Measurements from ENCODE around the gene PLAA. TPM values are rescaled to one million over a fixed set of nuclear protein-coding genes. Genes with fewer than 3 reads are reported as not detected.

Gene PLAA
- total RNA-seq, result 100 to 1,000 TPM in 1 of 4 donors, 10 to 100 TPM in 3; 72.5 to 105 (median 83.8) TPM

GRCh38 chr9:26946753-26947727 is at the start of gene PLAA:
TSS of gene PLAA (minus strand) at chr9:26947242. CDS start at chr9:26947045, 197 bp downstream.
- in situ Hi-C loops (cut with MboI; ENCODE audit: low sequenced_read_pairs in 4 of 4), result loop anchor here in 2 of 4 donors (10.0 to 25.0 kb wide), 3 partner anchors 62 to 628 kb away; partner anchors contain the start of gene C9orf72 (in 2 of the 2)
- ATAC-seq, result peak; percentile 98 to 99

GRCh38 chr9:26995810-26996209 is 48.8 kb upstream of the PLAA start:
- no peak for ATAC-seq
- no peak for TF ChIP-seq POLR2A (IDR thresholded peaks at IDR 0.05)
- TF ChIP-seq, protein P1, sequence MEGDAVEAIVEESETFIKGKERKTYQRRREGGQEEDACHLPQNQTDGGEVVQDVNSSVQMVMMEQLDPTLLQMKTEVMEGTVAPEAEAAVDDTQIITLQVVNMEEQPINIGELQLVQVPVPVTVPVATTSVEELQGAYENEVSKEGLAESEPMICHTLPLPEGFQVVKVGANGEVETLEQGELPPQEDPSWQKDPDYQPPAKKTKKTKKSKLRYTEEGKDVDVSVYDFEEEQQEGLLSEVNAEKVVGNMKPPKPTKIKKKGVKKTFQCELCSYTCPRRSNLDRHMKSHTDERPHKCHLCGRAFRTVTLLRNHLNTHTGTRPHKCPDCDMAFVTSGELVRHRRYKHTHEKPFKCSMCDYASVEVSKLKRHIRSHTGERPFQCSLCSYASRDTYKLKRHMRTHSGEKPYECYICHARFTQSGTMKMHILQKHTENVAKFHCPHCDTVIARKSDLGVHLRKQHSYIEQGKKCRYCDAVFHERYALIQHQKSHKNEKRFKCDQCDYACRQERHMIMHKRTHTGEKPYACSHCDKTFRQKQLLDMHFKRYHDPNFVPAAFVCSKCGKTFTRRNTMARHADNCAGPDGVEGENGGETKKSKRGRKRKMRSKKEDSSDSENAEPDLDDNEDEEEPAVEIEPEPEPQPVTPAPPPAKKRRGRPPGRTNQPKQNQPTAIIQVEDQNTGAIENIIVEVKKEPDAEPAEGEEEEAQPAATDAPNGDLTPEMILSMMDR (IDR thresholded peaks at IDR 0.05 in 4 of 5, conservative IDR thresholded peaks at IDR 0.05 in 1 of 5), result no peak
- H3K27me3 ChIP-seq, result no peaks in the 10 kb centered on the region
- H3K9me3 ChIP-seq, result no peaks in the 10 kb centered on the region
- no peak for DNase-seq
- H3K36me3 ChIP-seq, result no peaks in the 10 kb centered on the region
- intact Hi-C loops (cut with DNase I; ENCODE audit: low total_unique reads), result no loop called here
- no peak overlapping the region for H3K27ac ChIP-seq
- H3K4me3 ChIP-seq, result no peak overlapping the region
- in situ Hi-C loops (cut with MboI; ENCODE audit: low sequenced_read_pairs in 4 of 4), result loop anchor here in 1 of 4 donors (25.0 kb wide), 1 partner anchor 259 kb away; no protein-coding TSS in a partner anchor
- no peaks in the 10 kb centered on the region for H3K4me1 ChIP-seq

More at GRCh38 chr9:26946753-26947727, at the start of gene PLAA:
- Histone ChIP-seq H3K9me3 (no peaks in the 10 kb centered on the region), H3K27me3 (no peaks in the 10 kb centered on the region), H3K4me3 (peak within 1 kb of the TSS; percentile 83 to 98 (median 95)), H3K4me1 (peaks cover 36 to 38% of the 10 kb centered on the region in 2 donors), H3K36me3 (no peaks in the 10 kb centered on the region), H3K27ac (peak within 1 kb of the TSS; percentile 86 to 99 (median 98))
- peak; percentile 82 to 86 for DNase-seq
- TF ChIP-seq, protein P1 (IDR thresholded peaks at IDR 0.05 in 4 of 5, conservative IDR thresholded peaks at IDR 0.05 in 1 of 5), result peak in 3 of 5 experiments; percentile 2 to 46 (median 41)
- TF ChIP-seq POLR2A (IDR thresholded peaks at IDR 0.05), result peak; percentile 65 to 79
- intact Hi-C loops (cut with DNase I; ENCODE audit: low total_unique reads), result loop anchor here (1.0 to 10.0 kb wide), 4 partner anchors 9 to 628 kb away; partner anchors contain the start of genes C9orf72, CAAP1 and IFT74

DNA sequence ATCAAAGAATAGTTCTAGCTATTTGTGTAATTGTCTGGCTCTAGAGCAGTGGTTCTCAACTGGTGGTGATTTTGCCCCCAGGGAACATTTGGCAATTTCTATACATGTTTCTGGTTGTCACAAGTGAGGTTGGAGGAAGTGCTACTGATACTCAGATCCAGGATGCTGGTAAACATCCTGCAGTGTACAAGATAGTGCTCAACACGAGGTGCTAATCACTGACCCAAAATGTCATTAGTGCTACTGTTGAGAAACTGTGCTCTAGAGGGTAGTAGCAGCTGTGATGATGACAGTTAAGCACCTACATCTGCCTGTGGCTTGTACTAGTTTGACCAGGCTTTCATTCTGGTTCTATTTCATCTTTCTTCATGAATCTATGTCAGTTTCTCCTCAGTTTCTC is 36.3 kb upstream of the PLAA start:
- no peaks in the 10 kb centered on the region for H3K9me3 ChIP-seq
- peaks cover 0 to 25% of the 10 kb centered on the region in 2 donors for H3K36me3 ChIP-seq
- no peaks in the 10 kb centered on the region for H3K27me3 ChIP-seq
- intact Hi-C loops (cut with DNase I; ENCODE audit: low total_unique reads) (no loop called here), in situ Hi-C loops (cut with MboI; ENCODE audit: low sequenced_read_pairs in 4 of 4) (loop anchor here in 1 of 4 donors (25.0 kb wide), 1 partner anchor 246 kb away; no protein-coding TSS in a partner anchor)
- no peaks in the 10 kb centered on the region for H3K4me1 ChIP-seq
- TF ChIP-seq, protein P1 (IDR thresholded peaks at IDR 0.05 in 4 of 5, conservative IDR thresholded peaks at IDR 0.05 in 1 of 5), result no peak
- TF ChIP-seq POLR2A (IDR thresholded peaks at IDR 0.05), result no peak
- no peak overlapping the region for H3K27ac ChIP-seq
- no peak for ATAC-seq
- H3K4me3 ChIP-seq, result no peak overlapping the region
- DNase-seq, result no peak

GRCh38 chr9:26975728-26976707 is 29.0 kb upstream of the PLAA start:
- no peak for ATAC-seq
- no peaks in the 10 kb centered on the region for H3K4me1 ChIP-seq
- H3K27me3 ChIP-seq, result no peaks in the 10 kb centered on the region
- intact Hi-C loops (cut with DNase I; ENCODE audit: low total_unique reads) (no loop called here), in situ Hi-C loops (cut with MboI; ENCODE audit: low sequenced_read_pairs in 4 of 4) (loop anchor here (10.0 to 25.0 kb wide), 2 partner anchors 231 to 239 kb away; no protein-coding TSS in a partner anchor)
- H3K9me3 ChIP-seq, result no peaks in the 10 kb centered on the region
- TF ChIP-seq, protein P1 (IDR thresholded peaks at IDR 0.05 in 4 of 5, conservative IDR thresholded peaks at IDR 0.05 in 1 of 5), result peak in 4 of 5 experiments; percentile 27 to 62 (median 51)
- no peak for TF ChIP-seq POLR2A (IDR thresholded peaks at IDR 0.05)
- H3K36me3 ChIP-seq, result peaks cover 0 to 8% of the 10 kb centered on the region in 2 donors
- H3K27ac ChIP-seq, result no peak overlapping the region
- no peak for DNase-seq
- H3K4me3 ChIP-seq, result no peak overlapping the region
